B cell (primary cell): Measurements from ENCODE around the gene NPFFR2. TPM values are rescaled to one million over a fixed set of nuclear protein-coding genes. Genes with fewer than 3 reads are reported as not detected.
"Not testable (repeated sequence)": the region's sequence is repeated elsewhere in the genome, so short reads cannot be mapped to it uniquely, and the experiment has no call there.

Experiments
- ATAC-seq: fragments of 200-7000 bp; cut with Tn5 transposase; one replicate; pipeline ENCODE4 v1.10.0; 2021; ENCODE audit warnings: low read depth, mild to moderate bottlenecking, moderate number of reproducible peaks, moderate library complexity
- CTCF ChIA-PET: fragments of 350-600 bp; sonication (Branson Sonifier 250); formaldehyde crosslinking; loops from one replicate; lab custom pipeline; 2021; ENCODE audit warnings: antibody characterized with exemption, inconsistent platforms; lab: Charles Lee
- POLR2A ChIA-PET: fragments of 350-600 bp; sonication (Branson Sonifier 250); formaldehyde crosslinking; loops from one replicate; lab custom pipeline; 2021; ENCODE audit warnings: antibody characterized with exemption; lab: Charles Lee
- DNase-seq: peaks from one replicate; pipeline ENCODE4 v3.0.0; 2013
- H2AFZ ChIP-seq: 2 replicates; pipeline ENCODE4 v1.6.1; 2012; ENCODE audit warnings: mild to moderate bottlenecking, low read depth, low read length; ENCODE audit not compliant: insufficient read depth, poor library complexity, severe bottlenecking
- H3K27ac ChIP-seq, 2 donors: 1 replicate in 1 of 2; 2 replicates in 1 of 2; pipeline ENCODE4 v1.5.1; 2012 to 2013; ENCODE audit warnings: low read length in 2 of 2, mild to moderate bottlenecking in 2 of 2, moderate library complexity in 1 of 2
- H3K27me3 ChIP-seq, 4 experiments: fragments of 200-600 bp in 1 of 4; sonication (generic) in 1 of 4; replicated peaks in 1 of 4; 1 replicate in 2 of 4; 2 replicates in 2 of 4; pipeline versions ENCODE4 v1.6.1 to v1.7.0; 2013 to 2016; ENCODE audit warnings: low read length in 3 of 4, mild to moderate bottlenecking in 2 of 4, mixed read lengths in 1 of 4, moderate library complexity in 1 of 4; ENCODE audit not compliant: insufficient read depth in 4 of 4, control insufficient read depth in 3 of 4; ENCODE audit errors: control extremely low read depth in 1 of 4
- H3K36me3 ChIP-seq, 2 experiments: replicated peaks in 1 of 2; 1 replicate in 1 of 2; 2 replicates in 1 of 2; pipeline versions ENCODE4 v1.6.1 to v1.7.1; 2013; ENCODE audit warnings: low read length in 1 of 2; ENCODE audit not compliant: insufficient read depth in 2 of 2, control insufficient read depth in 1 of 2; ENCODE audit errors: control extremely low read depth in 1 of 2, extremely low read depth in 1 of 2
- H3K4me1 ChIP-seq, 2 donors: fragments of 200-600 bp in 1 of 2; sonication (generic) in 1 of 2; 1 replicate in 1 of 2; 2 replicates in 1 of 2; pipeline versions ENCODE4 v1.5.1 to v1.6.1; 2013 to 2017; ENCODE audit warnings: low read length in 2 of 2; ENCODE audit not compliant: control insufficient read depth in 2 of 2, insufficient read depth in 2 of 2
- H3K4me2 ChIP-seq: replicated peaks from 2 replicates; pipeline ENCODE3; 2012; ENCODE audit warnings: mild to moderate bottlenecking, low read depth, low read length; ENCODE audit not compliant: poor library complexity, severe bottlenecking
- H3K4me3 ChIP-seq, 5 experiments: fragments of 200-600 bp in 1 of 5; sonication (generic) in 1 of 5; 1 replicate in 3 of 5; 2 replicates in 2 of 5; pipeline versions ENCODE4 v1.5.1 to v1.7.0; 2011 to 2016; ENCODE audit warnings: low read length in 4 of 5, mild to moderate bottlenecking in 4 of 5, low read depth in 2 of 5, control low read depth in 1 of 5, moderate library complexity in 1 of 5; ENCODE audit not compliant: insufficient read depth in 1 of 5; ENCODE audit errors: control extremely low read depth in 1 of 5, extremely low read depth in 1 of 5
- H3K79me2 ChIP-seq: fragments of 200-600 bp; sonication (generic); one replicate; pipeline ENCODE4 v1.6.0; 2016; ENCODE audit warnings: low read length; ENCODE audit not compliant: control insufficient read depth, insufficient read depth
- H3K9ac ChIP-seq: fragments of 200-600 bp; sonication (generic); 2 replicates; pipeline ENCODE4 v1.6.1; 2017; ENCODE audit warnings: mild to moderate bottlenecking, low read length, moderate library complexity
- H3K9me3 ChIP-seq, 3 donors: one replicate each; pipeline versions ENCODE4 v1.6.1 to v1.7.1; 2013; ENCODE audit warnings: low read length in 2 of 3; ENCODE audit not compliant: control insufficient read depth in 2 of 3, insufficient read depth in 1 of 3; ENCODE audit errors: control extremely low read depth in 1 of 3
- H4K20me1 ChIP-seq: 2 replicates; pipeline ENCODE4 v1.6.0; 2012; ENCODE audit warnings: mild to moderate bottlenecking, low read length; ENCODE audit not compliant: insufficient read depth, control insufficient read depth, poor library complexity, severe bottlenecking
- H3K27ac Mint-ChIP-seq: one replicate; pipeline ENCODE4 v1.8.0; 2021; ENCODE audit warnings: mixed read lengths
- H3K27me3 Mint-ChIP-seq: one replicate; pipeline ENCODE4 v1.8.0; 2021; ENCODE audit warnings: mixed read lengths
- H3K4me1 Mint-ChIP-seq: one replicate; pipeline ENCODE4 v1.8.0; 2021; ENCODE audit warnings: mixed read lengths
- H3K4me3 Mint-ChIP-seq: one replicate; pipeline ENCODE4 v1.8.0; 2021; ENCODE audit warnings: mixed read lengths
- H3K9me3 Mint-ChIP-seq: one replicate; pipeline ENCODE4 v1.8.0; 2022; ENCODE audit warnings: mixed read lengths; ENCODE audit not compliant: insufficient read depth
- EZH2 ChIP-seq: IDR thresholded peaks from 2 replicates; pipeline ENCODE4 v1.6.1; 2012; ENCODE audit warnings: borderline replicate concordance, low read depth, mild to moderate bottlenecking, moderate library complexity, low read length; ENCODE audit not compliant: insufficient read depth, poor library complexity, severe bottlenecking
- WGBS: methylation state at CpG from one replicate; pipeline ENCODE4 v1.1.5; 2013; ENCODE audit warnings: missing lambda C conversion rate; ENCODE audit not compliant: insufficient coverage; 5-methylcytosine and 5-hydroxymethylcytosine counted together
- intact Hi-C: fragments of 100-400 bp; cut with micrococcal nuclease; formaldehyde crosslinking; loops from one replicate; pipeline ENCODE4 v1.10.0; 2022
- polyA plus RNA-seq: library from polyadenylated mRNA; depleted of rRNA; stranded (reverse); fragments of >200 nt; gene quantifications from 2 replicates; pipeline ENCODE4 v1.2.3, GENCODE V29; 2012
- total RNA-seq, 2 donors: library from RNA; stranded (reverse); fragments of 120-200 nt in 1 of 2; gene quantifications; 1 replicate in 1 of 2; 2 replicates in 1 of 2; pipeline versions ENCODE4 v1.2.3 to v1.2.4, GENCODE V29; 2013 to 2022
- TF ChIP-seq, protein P1 (sequence below): fragments of 200-600 bp; IDR thresholded peaks from one replicate; pipeline ENCODE4 v1.8.0; 2022; ENCODE audit warnings: antibody characterized with exemption, mild to moderate bottlenecking

The NPFFR2 gene
- total and polyA plus RNA-seq, 2 donors (not counting 1 experiment from before 2014, with no cell fraction given) = not detected

GRCh38 chr4:72077346-72077745 is 45.5 kb downstream of the NPFFR2 start:
- H3K36me3 ChIP-seq = no peaks in the 10 kb centered on the region
- no CpG with 5 or more reads among the region's 2 CpGs for WGBS
- no peaks in the 10 kb centered on the region for H3K79me2 ChIP-seq
- no peak overlapping the region for H2AFZ ChIP-seq
- ChIA-PET POLR2A (no interaction called here), CTCF (no interaction called here)
- no peaks in the 10 kb centered on the region for H3K27me3 ChIP-seq
- no peaks in the 10 kb centered on the region for H3K27me3 Mint-ChIP-seq
- no peak overlapping the region for H3K4me2 ChIP-seq
- no peaks in the 10 kb centered on the region for H4K20me1 ChIP-seq
- no peaks in the 10 kb centered on the region for H3K9me3 Mint-ChIP-seq
- no peak for DNase-seq
- H3K27ac Mint-ChIP-seq = no peak overlapping the region
- ATAC-seq = no peak
- intact Hi-C loops = no loop called here
- TF ChIP-seq, protein P1, sequence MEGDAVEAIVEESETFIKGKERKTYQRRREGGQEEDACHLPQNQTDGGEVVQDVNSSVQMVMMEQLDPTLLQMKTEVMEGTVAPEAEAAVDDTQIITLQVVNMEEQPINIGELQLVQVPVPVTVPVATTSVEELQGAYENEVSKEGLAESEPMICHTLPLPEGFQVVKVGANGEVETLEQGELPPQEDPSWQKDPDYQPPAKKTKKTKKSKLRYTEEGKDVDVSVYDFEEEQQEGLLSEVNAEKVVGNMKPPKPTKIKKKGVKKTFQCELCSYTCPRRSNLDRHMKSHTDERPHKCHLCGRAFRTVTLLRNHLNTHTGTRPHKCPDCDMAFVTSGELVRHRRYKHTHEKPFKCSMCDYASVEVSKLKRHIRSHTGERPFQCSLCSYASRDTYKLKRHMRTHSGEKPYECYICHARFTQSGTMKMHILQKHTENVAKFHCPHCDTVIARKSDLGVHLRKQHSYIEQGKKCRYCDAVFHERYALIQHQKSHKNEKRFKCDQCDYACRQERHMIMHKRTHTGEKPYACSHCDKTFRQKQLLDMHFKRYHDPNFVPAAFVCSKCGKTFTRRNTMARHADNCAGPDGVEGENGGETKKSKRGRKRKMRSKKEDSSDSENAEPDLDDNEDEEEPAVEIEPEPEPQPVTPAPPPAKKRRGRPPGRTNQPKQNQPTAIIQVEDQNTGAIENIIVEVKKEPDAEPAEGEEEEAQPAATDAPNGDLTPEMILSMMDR = no peak
- no peak for TF ChIP-seq EZH2
- no peak overlapping the region for H3K4me3 Mint-ChIP-seq
- H3K4me3 ChIP-seq = no peak overlapping the region
- no peak overlapping the region for H3K9ac ChIP-seq
- H3K4me1 ChIP-seq = no peaks in the 10 kb centered on the region
- no peaks in the 10 kb centered on the region for H3K9me3 ChIP-seq
- no peaks in the 10 kb centered on the region for H3K4me1 Mint-ChIP-seq
- H3K27ac ChIP-seq = no peak overlapping the region

DNA sequence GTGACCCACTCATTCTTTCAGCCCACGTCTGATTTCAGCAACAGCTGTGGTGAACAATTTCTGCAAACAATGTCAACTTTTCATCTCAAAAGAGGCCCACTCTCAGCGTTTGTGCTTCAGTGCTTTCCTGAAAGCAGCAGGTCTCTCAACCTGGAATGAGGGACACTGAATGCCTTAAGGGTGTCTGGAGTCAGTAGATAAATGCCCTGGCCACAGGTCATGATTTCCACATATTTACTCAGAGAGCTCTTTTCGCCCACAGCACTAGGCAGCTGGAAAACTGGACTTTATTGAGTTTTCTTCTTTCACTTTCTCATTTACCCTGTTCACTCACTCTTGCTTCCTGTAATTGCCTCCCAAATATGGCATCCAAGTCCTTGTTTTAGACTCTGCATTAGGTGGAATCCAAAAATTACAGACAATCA is 52.8 kb downstream of the NPFFR2 start:
- peaks cover 4% of the 10 kb centered on the region for H3K9me3 Mint-ChIP-seq
- no peaks in the 10 kb centered on the region for H3K36me3 ChIP-seq
- H3K27ac Mint-ChIP-seq = no peak overlapping the region
- no peak overlapping the region for H3K4me3 Mint-ChIP-seq
- no peak overlapping the region for H2AFZ ChIP-seq
- no peaks in the 10 kb centered on the region for H3K4me1 ChIP-seq
- DNase-seq (no peak), ATAC-seq (no peak)
- no peaks in the 10 kb centered on the region for H4K20me1 ChIP-seq
- H3K4me2 ChIP-seq = no peak overlapping the region
- TF ChIP-seq EZH2 = no peak
- TF ChIP-seq, protein P1 = no peak
- POLR2A ChIA-PET = no interaction called here
- H3K27ac ChIP-seq = no peak overlapping the region
- no peaks in the 10 kb centered on the region for H3K9me3 ChIP-seq
- H3K4me1 Mint-ChIP-seq = no peaks in the 10 kb centered on the region
- no peaks in the 10 kb centered on the region for H3K27me3 ChIP-seq
- no peaks in the 10 kb centered on the region for H3K27me3 Mint-ChIP-seq
- no peaks in the 10 kb centered on the region for H3K79me2 ChIP-seq
- WGBS = 28% methylated on average over 3 of the region's 3 CpGs
- H3K9ac ChIP-seq = no peak overlapping the region
- CTCF ChIA-PET = no interaction called here
- H3K4me3 ChIP-seq = no peak overlapping the region
- intact Hi-C loops = no loop called here

GRCh38 chr4:72090606-72091005 is 58.8 kb downstream of the NPFFR2 start:
- intact Hi-C loops, H3K27ac Mint-ChIP-seq, H3K4me3 Mint-ChIP-seq, H2AFZ ChIP-seq, CTCF ChIA-PET, POLR2A ChIA-PET, H3K36me3 ChIP-seq, H3K79me2 ChIP-seq, H3K27ac ChIP-seq, H3K27me3 Mint-ChIP-seq, H3K9ac ChIP-seq, H3K27me3 ChIP-seq, H3K9me3 ChIP-seq, H3K4me2 ChIP-seq, H3K4me1 Mint-ChIP-seq, H3K4me3 ChIP-seq, ATAC-seq, H3K9me3 Mint-ChIP-seq, H4K20me1 ChIP-seq, H3K4me1 ChIP-seq, DNase-seq: not testable (repeated sequence)
- WGBS = no CpG with 5 or more reads among the region's 2 CpGs
